K562 (cell line): ENCODE data around the gene MFN1.

Source experiments
- ADNP ChIP-seq: fragments of 200-800 bp; sonication (Bioruptor generic); IDR thresholded peaks from 2 replicates; pipeline ENCODE4 v1.6.1; 2016; ENCODE audit warnings: missing genetic modification characterization, missing compliant biosample characterization
- CEBPG ChIP-seq, 3 experiments: fragments of 200-800 bp in 1 of 3; sonication (Bioruptor generic) in 1 of 3; sonication (generic) in 1 of 3; formaldehyde crosslinking in 1 of 3; IDR thresholded peaks in 2 of 3; conservative IDR thresholded peaks in 1 of 3; 2 replicates each; pipeline versions ENCODE4 v1.6.1 to v1.8.0; 2016 to 2022; ENCODE audit warnings: missing compliant biosample characterization in 2 of 3, missing genetic modification characterization in 2 of 3, mild to moderate bottlenecking in 1 of 3, missing genetic modification reagents in 1 of 3
- ELF4 ChIP-seq: fragments of 450-650 bp; formaldehyde crosslinking; IDR thresholded peaks from 2 replicates; pipeline ENCODE4 v1.4.0; 2022; ENCODE audit warnings: missing genetic modification characterization
- GATA2 ChIP-seq: sonication (generic); formaldehyde crosslinking; IDR thresholded peaks from 2 replicates; pipeline ENCODE4 v1.4.0; 2020; ENCODE audit warnings: mild to moderate bottlenecking, missing genetic modification reagents
- MAFK ChIP-seq: IDR thresholded peaks from 2 replicates; pipeline ENCODE4 v1.6.1; 2011; ENCODE audit warnings: low read length, improper control_type of control experiment
- MCM3 ChIP-seq: fragments of 450-650 bp; IDR thresholded peaks from 2 replicates; pipeline ENCODE4 v1.6.1; 2016
- MXI1 ChIP-seq: IDR thresholded peaks from 2 replicates; pipeline ENCODE4 v1.6.1; 2011; ENCODE audit warnings: low read depth, mild to moderate bottlenecking, improper control_type of control experiment, low read length
- PHTF2 ChIP-seq: fragments of 250-450 bp; sonication (Bioruptor Pico); IDR thresholded peaks from 2 replicates; pipeline ENCODE4 v1.5.0; 2021; ENCODE audit warnings: mild to moderate bottlenecking
- POLR2A ChIP-seq: fragments of 450-650 bp; conservative IDR thresholded peaks from 2 replicates; pipeline ENCODE4 v1.6.1; 2016
- ZBTB17 ChIP-seq: fragments of 450-650 bp; formaldehyde crosslinking; IDR thresholded peaks from 2 replicates; pipeline ENCODE4 v1.4.0; 2020; ENCODE audit warnings: mild to moderate bottlenecking
- ZC3H4 ChIP-seq: sonication (generic); formaldehyde crosslinking; IDR thresholded peaks from 2 replicates; pipeline ENCODE4 v1.9.0; 2021; ENCODE audit warnings: missing genetic modification reagents, borderline replicate concordance
- ZNF121 ChIP-seq: sonication (generic); formaldehyde crosslinking; conservative IDR thresholded peaks from 2 replicates; pipeline ENCODE4 v1.8.0; 2022; ENCODE audit warnings: missing genetic modification reagents
- TF ChIP-seq, protein P1 (sequence below), 3 experiments: IDR thresholded peaks in 2 of 3; conservative IDR thresholded peaks in 1 of 3; 2 replicates each; pipeline ENCODE4 v1.5.1; 2011 to 2012; ENCODE audit warnings: low read length in 3 of 3, mild to moderate bottlenecking in 3 of 3, control low read depth in 2 of 3, improper control_type of control experiment in 1 of 3, inconsistent platforms in 1 of 3, low read depth in 1 of 3, mixed read lengths in 1 of 3, moderate library complexity in 1 of 3; ENCODE audit not compliant: insufficient read depth in 2 of 3
- TF ChIP-seq, protein P2 (sequence below): fragments of 250-450 bp; sonication (Bioruptor Pico); IDR thresholded peaks from 2 replicates; pipeline ENCODE4 v1.5.0; 2020; ENCODE audit warnings: mild to moderate bottlenecking

GRCh38 chr3:179414804-179415203, 67.3 kb downstream of the MFN1 start:
- TF ChIP-seq MXI1 (no peak), ZBTB17 (CRISPR knock-in tag) (no peak), ZNF121 (CRISPR knock-in tag) (no peak), ELF4 (CRISPR knock-in tag) (no peak), POLR2A (no peak), CEBPG (CRISPR knock-in tag; IDR thresholded peaks at IDR 0.05) (no peak), CEBPG (tag; conservative IDR thresholded peaks at IDR 0.05 in 1 of 2, IDR thresholded peaks at IDR 0.05 in 1 of 2) (no peak), PHTF2 (CRISPR knock-in tag) (no peak), MCM3 (no peak), GATA2 (CRISPR knock-in tag) (no peak), ZC3H4 (CRISPR knock-in tag) (no peak), ADNP (tag) (no peak), MAFK (no peak)
- TF ChIP-seq, protein P1, sequence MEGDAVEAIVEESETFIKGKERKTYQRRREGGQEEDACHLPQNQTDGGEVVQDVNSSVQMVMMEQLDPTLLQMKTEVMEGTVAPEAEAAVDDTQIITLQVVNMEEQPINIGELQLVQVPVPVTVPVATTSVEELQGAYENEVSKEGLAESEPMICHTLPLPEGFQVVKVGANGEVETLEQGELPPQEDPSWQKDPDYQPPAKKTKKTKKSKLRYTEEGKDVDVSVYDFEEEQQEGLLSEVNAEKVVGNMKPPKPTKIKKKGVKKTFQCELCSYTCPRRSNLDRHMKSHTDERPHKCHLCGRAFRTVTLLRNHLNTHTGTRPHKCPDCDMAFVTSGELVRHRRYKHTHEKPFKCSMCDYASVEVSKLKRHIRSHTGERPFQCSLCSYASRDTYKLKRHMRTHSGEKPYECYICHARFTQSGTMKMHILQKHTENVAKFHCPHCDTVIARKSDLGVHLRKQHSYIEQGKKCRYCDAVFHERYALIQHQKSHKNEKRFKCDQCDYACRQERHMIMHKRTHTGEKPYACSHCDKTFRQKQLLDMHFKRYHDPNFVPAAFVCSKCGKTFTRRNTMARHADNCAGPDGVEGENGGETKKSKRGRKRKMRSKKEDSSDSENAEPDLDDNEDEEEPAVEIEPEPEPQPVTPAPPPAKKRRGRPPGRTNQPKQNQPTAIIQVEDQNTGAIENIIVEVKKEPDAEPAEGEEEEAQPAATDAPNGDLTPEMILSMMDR (IDR thresholded peaks at IDR 0.05 in 2 of 3, conservative IDR thresholded peaks at IDR 0.05 in 1 of 3; ENCODE audit: insufficient read depth in 2 of 3, low read depth in 1 of 3, low read length in 3 of 3), result no peak
- TF ChIP-seq, protein P2, sequence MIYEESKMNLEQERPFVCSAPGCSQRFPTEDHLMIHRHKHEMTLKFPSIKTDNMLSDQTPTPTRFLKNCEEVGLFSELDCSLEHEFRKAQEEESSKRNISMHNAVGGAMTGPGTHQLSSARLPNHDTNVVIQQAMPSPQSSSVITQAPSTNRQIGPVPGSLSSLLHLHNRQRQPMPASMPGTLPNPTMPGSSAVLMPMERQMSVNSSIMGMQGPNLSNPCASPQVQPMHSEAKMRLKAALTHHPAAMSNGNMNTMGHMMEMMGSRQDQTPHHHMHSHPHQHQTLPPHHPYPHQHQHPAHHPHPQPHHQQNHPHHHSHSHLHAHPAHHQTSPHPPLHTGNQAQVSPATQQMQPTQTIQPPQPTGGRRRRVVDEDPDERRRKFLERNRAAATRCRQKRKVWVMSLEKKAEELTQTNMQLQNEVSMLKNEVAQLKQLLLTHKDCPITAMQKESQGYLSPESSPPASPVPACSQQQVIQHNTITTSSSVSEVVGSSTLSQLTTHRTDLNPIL, result no peak
